ENCODE results near the gene GDF11.

DNA sequence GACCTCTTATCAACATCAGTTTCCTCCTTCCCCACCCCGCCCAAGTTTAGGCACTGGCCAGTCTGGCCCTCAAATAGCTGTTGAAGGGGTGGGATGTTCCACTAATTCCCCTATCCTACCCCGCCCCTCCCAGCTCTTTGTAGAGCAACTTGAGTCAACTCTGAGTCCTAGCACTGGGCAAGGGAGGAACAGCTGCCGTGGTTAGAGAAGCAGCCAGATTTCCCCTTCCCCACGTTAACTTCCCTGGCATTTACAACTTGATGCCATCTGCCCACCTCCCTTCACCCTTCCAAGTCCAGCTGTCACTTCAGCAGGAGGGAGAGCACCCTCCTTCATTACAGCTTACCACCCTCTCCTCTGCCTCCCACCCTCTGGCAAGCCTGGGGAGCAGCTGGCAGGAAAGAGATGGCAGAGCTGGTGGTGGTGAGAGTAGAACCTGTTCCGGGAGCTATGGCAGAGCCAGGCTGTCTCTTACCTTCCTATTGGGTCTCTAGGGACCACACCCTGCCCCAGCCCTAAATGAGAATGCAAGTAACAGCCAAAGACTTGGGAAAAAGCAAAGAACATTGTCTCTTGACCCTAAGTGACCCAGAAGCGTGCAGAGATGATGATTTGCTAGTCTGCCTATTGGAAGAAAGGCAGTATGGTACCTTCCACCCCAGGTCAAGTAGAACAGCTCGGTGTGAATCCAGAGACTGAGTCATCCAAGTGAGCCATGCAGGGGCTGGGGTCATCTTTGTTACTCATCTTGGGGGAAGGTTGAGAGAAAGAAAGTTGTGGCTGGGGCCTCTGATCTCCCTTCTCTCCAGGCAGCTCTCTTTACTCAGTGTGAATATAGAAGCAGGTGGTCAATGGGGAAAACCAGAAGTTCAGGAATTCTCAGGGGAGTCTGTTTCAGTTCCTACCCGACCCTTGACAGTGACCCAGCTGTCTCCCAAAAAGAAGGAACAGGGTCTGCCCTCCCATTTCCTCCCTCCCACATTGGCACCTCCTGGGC, 25.6 kb upstream of the GDF11 start:
- TF ChIP-seq POLR2A (IDR thresholded peaks at IDR 0.05) = no peak
- TF ChIP-seq, protein P1, sequence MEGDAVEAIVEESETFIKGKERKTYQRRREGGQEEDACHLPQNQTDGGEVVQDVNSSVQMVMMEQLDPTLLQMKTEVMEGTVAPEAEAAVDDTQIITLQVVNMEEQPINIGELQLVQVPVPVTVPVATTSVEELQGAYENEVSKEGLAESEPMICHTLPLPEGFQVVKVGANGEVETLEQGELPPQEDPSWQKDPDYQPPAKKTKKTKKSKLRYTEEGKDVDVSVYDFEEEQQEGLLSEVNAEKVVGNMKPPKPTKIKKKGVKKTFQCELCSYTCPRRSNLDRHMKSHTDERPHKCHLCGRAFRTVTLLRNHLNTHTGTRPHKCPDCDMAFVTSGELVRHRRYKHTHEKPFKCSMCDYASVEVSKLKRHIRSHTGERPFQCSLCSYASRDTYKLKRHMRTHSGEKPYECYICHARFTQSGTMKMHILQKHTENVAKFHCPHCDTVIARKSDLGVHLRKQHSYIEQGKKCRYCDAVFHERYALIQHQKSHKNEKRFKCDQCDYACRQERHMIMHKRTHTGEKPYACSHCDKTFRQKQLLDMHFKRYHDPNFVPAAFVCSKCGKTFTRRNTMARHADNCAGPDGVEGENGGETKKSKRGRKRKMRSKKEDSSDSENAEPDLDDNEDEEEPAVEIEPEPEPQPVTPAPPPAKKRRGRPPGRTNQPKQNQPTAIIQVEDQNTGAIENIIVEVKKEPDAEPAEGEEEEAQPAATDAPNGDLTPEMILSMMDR (IDR thresholded peaks at IDR 0.05) = no peak
